ENCODE results near the gene PI4KA.

DNA sequence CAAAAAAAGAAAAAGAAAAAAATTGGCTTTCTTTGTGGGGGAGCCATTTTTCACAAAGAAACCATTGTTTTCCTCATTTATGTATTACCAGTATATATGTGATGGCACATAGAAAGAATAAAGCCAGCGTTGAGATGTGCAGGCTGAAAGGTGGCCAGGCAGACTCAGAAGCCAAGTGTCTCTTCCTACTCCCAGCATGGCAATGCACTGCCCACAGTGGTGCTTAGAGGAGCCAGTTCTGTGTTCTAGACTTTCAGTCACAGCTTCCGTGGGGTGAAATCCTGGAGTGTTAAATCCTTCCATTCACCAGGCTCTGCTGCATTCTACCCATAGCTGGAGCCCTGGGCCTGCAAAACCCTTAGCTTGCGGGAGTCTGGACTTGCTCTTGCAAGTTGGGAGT is 19.1 kb upstream of the PI4KA start:
- TF ChIP-seq EP300 (IDR thresholded peaks at IDR 0.05; ENCODE audit: borderline replicate concordance) (no peak), TEAD4 (IDR thresholded peaks at IDR 0.05) (no peak), MAX (IDR thresholded peaks at IDR 0.05) (no peak), CEBPB (IDR thresholded peaks at IDR 0.05) (no peak)
